ENCODE measurements around the gene FZD1. TPM values are rescaled to one million over a fixed set of nuclear protein-coding genes. Genes with fewer than 3 reads are reported as not detected.

The FZD1 gene
- total and polyA plus RNA-seq, 10 of the 15 experiments (the other 5 are each of a cell fraction or from before 2014, with no cell fraction given) = 0.07 to 0.56 (median 0.18) TPM

GRCh38 chr7:91264046-91264923 is at the start of gene FZD1 (continued):
- TF ChIP-seq, protein P1, sequence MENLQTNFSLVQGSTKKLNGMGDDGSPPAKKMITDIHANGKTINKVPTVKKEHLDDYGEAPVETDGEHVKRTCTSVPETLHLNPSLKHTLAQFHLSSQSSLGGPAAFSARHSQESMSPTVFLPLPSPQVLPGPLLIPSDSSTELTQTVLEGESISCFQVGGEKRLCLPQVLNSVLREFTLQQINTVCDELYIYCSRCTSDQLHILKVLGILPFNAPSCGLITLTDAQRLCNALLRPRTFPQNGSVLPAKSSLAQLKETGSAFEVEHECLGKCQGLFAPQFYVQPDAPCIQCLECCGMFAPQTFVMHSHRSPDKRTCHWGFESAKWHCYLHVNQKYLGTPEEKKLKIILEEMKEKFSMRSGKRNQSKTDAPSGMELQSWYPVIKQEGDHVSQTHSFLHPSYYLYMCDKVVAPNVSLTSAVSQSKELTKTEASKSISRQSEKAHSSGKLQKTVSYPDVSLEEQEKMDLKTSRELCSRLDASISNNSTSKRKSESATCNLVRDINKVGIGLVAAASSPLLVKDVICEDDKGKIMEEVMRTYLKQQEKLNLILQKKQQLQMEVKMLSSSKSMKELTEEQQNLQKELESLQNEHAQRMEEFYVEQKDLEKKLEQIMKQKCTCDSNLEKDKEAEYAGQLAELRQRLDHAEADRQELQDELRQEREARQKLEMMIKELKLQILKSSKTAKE (IDR thresholded peaks at IDR 0.05; ENCODE audit: low read depth, poor library complexity, severe bottlenecking) = no peak
- TF ChIP-seq HDAC2 (IDR thresholded peaks at IDR 0.05) (no peak), MYC (IDR thresholded peaks at IDR 0.05; ENCODE audit: insufficient read depth, insufficient read length, insufficient replicate concordance, low read length, severe bottlenecking) (no peak), NFIC (IDR thresholded peaks at IDR 0.05; ENCODE audit: low read depth, low read length) (no peak), SMAD5 (IDR thresholded peaks at IDR 0.05; ENCODE audit: low read depth) (no peak), PML (IDR thresholded peaks at IDR 0.05; ENCODE audit: low read length) (no peak), ATF7 (IDR thresholded peaks at IDR 0.05; ENCODE audit: low read depth) (no peak), FOXK2 (IDR thresholded peaks at IDR 0.05) (no peak), NFYA (IDR thresholded peaks at IDR 0.05; ENCODE audit: borderline replicate concordance, low read depth, low read length) (no peak), MYB (IDR thresholded peaks at IDR 0.05; ENCODE audit: borderline replicate concordance, low read depth, low read length) (no peak), PAX8 (IDR thresholded peaks at IDR 0.05) (no peak), SIX5 (IDR thresholded peaks at IDR 0.05; ENCODE audit: low read depth, low read length, severe bottlenecking) (no peak), KLF5 (IDR thresholded peaks at IDR 0.05; ENCODE audit: partially characterized antibody) (no peak), BRCA1 (IDR thresholded peaks at IDR 0.05; ENCODE audit: low read depth, low read length) (no peak), SMARCA5 (IDR thresholded peaks at IDR 0.05) (peak; percentile 100), POLR2AphosphoS2 (IDR thresholded peaks at IDR 0.05; ENCODE audit: low read depth, low read length) (no peak), SP1 (IDR thresholded peaks at IDR 0.05; ENCODE audit: low read depth, low read length) (no peak), BACH1 (IDR thresholded peaks at IDR 0.05; ENCODE audit: borderline replicate concordance) (0 out of 2 replicates have a peak, but pooled peaks have one; percentile 21), LARP7 (IDR thresholded peaks at IDR 0.05) (0 out of 2 replicates have a peak, but pooled peaks have one; percentile 73), NR2C1 (IDR thresholded peaks at IDR 0.05) (no peak), RCOR1 (conservative IDR thresholded peaks at IDR 0.05; ENCODE audit: low read depth, low read length) (peak; percentile 98)
- TF ChIP-seq, protein P2, sequence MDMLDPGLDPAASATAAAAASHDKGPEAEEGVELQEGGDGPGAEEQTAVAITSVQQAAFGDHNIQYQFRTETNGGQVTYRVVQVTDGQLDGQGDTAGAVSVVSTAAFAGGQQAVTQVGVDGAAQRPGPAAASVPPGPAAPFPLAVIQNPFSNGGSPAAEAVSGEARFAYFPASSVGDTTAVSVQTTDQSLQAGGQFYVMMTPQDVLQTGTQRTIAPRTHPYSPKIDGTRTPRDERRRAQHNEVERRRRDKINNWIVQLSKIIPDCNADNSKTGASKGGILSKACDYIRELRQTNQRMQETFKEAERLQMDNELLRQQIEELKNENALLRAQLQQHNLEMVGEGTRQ (IDR thresholded peaks at IDR 0.05; ENCODE audit: borderline replicate concordance, low read depth, low read length) = no peak
- TF ChIP-seq, protein P3, sequence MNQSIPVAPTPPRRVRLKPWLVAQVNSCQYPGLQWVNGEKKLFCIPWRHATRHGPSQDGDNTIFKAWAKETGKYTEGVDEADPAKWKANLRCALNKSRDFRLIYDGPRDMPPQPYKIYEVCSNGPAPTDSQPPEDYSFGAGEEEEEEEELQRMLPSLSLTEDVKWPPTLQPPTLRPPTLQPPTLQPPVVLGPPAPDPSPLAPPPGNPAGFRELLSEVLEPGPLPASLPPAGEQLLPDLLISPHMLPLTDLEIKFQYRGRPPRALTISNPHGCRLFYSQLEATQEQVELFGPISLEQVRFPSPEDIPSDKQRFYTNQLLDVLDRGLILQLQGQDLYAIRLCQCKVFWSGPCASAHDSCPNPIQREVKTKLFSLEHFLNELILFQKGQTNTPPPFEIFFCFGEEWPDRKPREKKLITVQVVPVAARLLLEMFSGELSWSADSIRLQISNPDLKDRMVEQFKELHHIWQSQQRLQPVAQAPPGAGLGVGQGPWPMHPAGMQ (IDR thresholded peaks at IDR 0.05; ENCODE audit: borderline replicate concordance) = no peak
- TF ChIP-seq, protein P4, sequence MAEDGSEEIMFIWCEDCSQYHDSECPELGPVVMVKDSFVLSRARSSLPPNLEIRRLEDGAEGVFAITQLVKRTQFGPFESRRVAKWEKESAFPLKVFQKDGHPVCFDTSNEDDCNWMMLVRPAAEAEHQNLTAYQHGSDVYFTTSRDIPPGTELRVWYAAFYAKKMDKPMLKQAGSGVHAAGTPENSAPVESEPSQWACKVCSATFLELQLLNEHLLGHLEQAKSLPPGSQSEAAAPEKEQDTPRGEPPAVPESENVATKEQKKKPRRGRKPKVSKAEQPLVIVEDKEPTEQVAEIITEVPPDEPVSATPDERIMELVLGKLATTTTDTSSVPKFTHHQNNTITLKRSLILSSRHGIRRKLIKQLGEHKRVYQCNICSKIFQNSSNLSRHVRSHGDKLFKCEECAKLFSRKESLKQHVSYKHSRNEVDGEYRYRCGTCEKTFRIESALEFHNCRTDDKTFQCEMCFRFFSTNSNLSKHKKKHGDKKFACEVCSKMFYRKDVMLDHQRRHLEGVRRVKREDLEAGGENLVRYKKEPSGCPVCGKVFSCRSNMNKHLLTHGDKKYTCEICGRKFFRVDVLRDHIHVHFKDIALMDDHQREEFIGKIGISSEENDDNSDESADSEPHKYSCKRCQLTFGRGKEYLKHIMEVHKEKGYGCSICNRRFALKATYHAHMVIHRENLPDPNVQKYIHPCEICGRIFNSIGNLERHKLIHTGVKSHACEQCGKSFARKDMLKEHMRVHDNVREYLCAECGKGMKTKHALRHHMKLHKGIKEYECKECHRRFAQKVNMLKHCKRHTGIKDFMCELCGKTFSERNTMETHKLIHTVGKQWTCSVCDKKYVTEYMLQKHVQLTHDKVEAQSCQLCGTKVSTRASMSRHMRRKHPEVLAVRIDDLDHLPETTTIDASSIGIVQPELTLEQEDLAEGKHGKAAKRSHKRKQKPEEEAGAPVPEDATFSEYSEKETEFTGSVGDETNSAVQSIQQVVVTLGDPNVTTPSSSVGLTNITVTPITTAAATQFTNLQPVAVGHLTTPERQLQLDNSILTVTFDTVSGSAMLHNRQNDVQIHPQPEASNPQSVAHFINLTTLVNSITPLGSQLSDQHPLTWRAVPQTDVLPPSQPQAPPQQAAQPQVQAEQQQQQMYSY (CRISPR knock-in tag; IDR thresholded peaks at IDR 0.05) = no peak
